ENCODE measurements around the gene ITGAL.
A peak's percentile ranks its signal among the peaks of the same experiment; 100 is the strongest.

The ITGAL gene

GRCh38 chr16:30566531-30566930, 94.0 kb downstream of the ITGAL start:
- no peak overlapping the region for H3K4me3 ChIP-seq (ENCODE audit: low read depth, low read length)
- DNase-seq (ENCODE audit: low read depth): no peak
- TF ChIP-seq MYC (IDR thresholded peaks at IDR 0.05; ENCODE audit: low read depth, low read length) (no peak), POLR2A (IDR thresholded peaks at IDR 0.05; ENCODE audit: extremely low read depth, insufficient read length) (no peak), CTCF (IDR thresholded peaks at IDR 0.05; ENCODE audit: low read depth, low read length) (no peak)
- TF ChIP-seq, protein P1, sequence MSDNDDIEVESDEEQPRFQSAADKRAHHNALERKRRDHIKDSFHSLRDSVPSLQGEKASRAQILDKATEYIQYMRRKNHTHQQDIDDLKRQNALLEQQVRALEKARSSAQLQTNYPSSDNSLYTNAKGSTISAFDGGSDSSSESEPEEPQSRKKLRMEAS (IDR thresholded peaks at IDR 0.05; ENCODE audit: low read depth, low read length): no peak

DNA sequence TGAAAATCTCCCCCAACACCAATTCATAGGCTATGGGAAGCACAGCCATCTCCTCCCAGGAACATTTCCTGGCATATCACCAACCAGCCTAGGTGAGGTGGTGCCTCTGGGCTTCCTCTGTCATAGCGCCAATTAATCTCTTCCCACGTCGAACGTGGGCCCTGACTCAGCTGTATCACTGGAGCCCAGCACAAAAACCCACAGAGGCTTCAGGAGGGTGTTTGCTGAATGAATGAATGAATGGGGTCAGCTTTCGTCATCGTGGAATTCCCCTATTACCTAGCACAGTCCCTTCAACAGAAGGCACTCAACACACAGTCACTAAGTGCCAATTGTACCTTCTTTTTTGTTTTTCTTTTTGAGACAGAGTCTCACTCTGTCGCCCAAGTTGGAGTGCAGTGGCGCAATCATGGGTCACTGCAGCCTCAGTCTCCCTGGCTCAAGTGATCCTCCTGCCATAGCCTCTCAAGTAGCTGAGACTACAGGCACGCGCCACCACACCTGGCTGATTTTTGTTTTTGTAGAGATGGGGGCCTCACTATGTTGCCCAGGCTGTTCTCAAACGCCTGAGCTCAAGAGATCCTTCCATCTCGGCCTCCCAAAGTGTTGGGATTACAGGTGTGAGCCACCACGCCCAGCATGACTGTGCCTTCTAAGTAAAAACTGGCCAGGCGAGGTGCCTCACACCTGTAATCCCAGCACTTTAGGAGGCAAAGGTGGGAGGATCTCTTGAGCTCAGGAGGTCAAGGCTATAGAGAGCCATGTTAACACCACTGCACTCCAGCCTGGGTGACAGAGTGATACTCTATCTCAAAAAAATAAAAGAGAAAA, 94.8 kb downstream of the ITGAL start:
- no peak for TF ChIP-seq MYC (IDR thresholded peaks at IDR 0.05; ENCODE audit: low read depth, low read length)
- no peak for TF ChIP-seq POLR2A (IDR thresholded peaks at IDR 0.05; ENCODE audit: extremely low read depth, insufficient read length)
- TF ChIP-seq, protein P1 (IDR thresholded peaks at IDR 0.05; ENCODE audit: low read depth, low read length): no peak
- TF ChIP-seq CTCF (IDR thresholded peaks at IDR 0.05; ENCODE audit: low read depth, low read length): no peak
- no peak overlapping the region for H3K4me3 ChIP-seq (ENCODE audit: low read depth, low read length)
- DNase-seq (ENCODE audit: low read depth): peak; percentile 22

DNA sequence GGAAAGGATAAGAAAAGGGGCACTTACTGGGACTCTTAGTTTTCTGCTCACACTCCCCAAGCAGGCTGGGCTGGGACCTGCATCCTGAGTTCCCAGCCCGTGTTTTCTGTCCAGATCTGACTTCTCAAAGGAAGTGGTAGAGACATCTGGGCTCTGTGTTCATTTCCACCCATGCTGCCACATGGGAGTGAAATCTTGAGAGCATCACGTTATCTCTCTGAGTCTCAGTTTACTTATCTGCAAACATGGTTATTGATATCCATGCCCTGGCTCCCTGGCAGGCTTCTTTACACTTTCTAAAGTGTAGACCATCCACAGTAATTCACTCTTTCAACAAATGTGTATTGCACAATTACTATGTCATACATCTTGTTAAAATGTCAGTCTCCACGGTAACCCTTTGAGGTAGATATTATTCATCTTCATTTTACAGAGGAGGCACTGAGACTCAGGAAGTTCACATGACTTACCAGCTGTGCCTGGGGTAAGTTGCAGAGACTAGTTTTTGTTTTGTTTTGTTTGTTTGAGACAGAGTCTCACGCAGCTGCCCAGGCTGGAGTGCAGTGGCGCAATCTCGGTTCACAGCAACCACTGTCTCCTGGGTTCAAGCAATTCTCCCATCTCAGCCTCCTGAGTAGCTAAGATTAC, 95.6 kb downstream of the ITGAL start:
- peak; percentile 88 for DNase-seq (ENCODE audit: low read depth)
- H3K4me3 ChIP-seq (ENCODE audit: low read depth, low read length): no peak overlapping the region
- TF ChIP-seq CTCF (IDR thresholded peaks at IDR 0.05; ENCODE audit: low read depth, low read length) (no peak), MYC (IDR thresholded peaks at IDR 0.05; ENCODE audit: low read depth, low read length) (0 out of 2 replicates have a peak, but pooled peaks have one; percentile 3), POLR2A (IDR thresholded peaks at IDR 0.05; ENCODE audit: extremely low read depth, insufficient read length) (no peak)
- TF ChIP-seq, protein P1 (IDR thresholded peaks at IDR 0.05; ENCODE audit: low read depth, low read length): peak; percentile 27; the same call in 1 of the 2 replicates

- no peak for DNase-seq (ENCODE audit: low read depth)
- no peak overlapping the region for H3K4me3 ChIP-seq (ENCODE audit: low read depth, low read length)
- TF ChIP-seq, protein P1 (IDR thresholded peaks at IDR 0.05; ENCODE audit: low read depth, low read length): no peak
- TF ChIP-seq POLR2A (IDR thresholded peaks at IDR 0.05; ENCODE audit: extremely low read depth, insufficient read length): no peak
- TF ChIP-seq CTCF (IDR thresholded peaks at IDR 0.05; ENCODE audit: low read depth, low read length): no peak
- no peak for TF ChIP-seq MYC (IDR thresholded peaks at IDR 0.05; ENCODE audit: low read depth, low read length)
These were observed 96.7 kb downstream of the ITGAL start for GRCh38 chr16:30569281-30569680.

DNA sequence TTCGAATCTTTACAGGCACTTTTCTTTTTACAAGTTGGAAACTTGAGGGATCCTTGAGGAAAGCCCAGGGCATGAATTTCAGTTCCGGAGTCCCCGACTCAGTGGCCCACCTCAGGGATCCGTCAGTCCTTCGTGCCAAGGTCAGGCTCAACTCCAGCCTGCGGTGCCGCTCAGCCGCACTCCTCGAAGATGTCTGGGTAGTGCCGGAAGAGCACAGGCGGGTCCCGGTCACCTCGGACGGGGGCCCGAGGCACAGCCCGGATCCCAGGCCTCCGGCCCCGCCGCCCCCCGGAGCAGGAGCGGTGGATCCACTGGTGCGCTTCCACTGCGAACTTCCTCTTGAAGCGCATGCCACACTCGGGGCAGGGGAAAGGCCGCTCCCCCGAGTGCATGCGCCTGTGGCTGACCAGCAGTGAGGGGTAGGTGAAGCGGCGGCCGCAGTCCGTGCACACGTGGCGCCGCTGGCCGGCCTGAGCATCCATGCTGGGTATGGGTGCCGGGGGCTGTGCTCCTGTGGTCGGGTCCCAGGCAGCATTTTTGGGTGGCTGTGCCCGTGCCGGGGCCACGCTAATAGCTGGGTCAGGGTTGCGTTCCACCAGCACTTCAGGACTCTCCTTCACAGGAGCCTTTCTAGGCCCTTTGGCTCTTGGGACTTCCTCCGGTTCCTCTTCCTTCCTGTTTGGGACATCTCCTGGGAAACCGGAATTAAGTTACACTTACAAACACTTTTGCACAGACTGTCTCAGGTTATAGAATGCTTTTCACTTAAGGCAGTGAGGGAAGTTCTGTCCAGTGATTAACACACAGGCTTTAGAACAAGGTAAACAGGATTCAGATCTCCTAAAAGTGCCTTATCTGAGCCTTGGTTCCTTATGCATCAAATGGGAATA, 97.4 kb downstream of the ITGAL start:
- no peak for DNase-seq (ENCODE audit: low read depth)
- TF ChIP-seq CTCF (IDR thresholded peaks at IDR 0.05; ENCODE audit: low read depth, low read length): no peak
- TF ChIP-seq MYC (IDR thresholded peaks at IDR 0.05; ENCODE audit: low read depth, low read length): no peak
- no peak for TF ChIP-seq POLR2A (IDR thresholded peaks at IDR 0.05; ENCODE audit: extremely low read depth, insufficient read length)
- TF ChIP-seq, protein P1 (IDR thresholded peaks at IDR 0.05; ENCODE audit: low read depth, low read length): no peak
- H3K4me3 ChIP-seq (ENCODE audit: low read depth, low read length): no peak overlapping the region
